UCSD-AML1 (cell line): ENCODE measurements around the gene VCY.
"Not testable (repeated sequence)": the region's sequence is repeated elsewhere in the genome, so short reads cannot be mapped to it uniquely, and the experiment has no call there.

ENCODE experiments used
- DNase-seq: peaks from one replicate; lab custom pipeline; 2025; ENCODE audit not compliant: unreplicated experiment; lab: John Stamatoyannopoulos, UW

VCY gene

DNA sequence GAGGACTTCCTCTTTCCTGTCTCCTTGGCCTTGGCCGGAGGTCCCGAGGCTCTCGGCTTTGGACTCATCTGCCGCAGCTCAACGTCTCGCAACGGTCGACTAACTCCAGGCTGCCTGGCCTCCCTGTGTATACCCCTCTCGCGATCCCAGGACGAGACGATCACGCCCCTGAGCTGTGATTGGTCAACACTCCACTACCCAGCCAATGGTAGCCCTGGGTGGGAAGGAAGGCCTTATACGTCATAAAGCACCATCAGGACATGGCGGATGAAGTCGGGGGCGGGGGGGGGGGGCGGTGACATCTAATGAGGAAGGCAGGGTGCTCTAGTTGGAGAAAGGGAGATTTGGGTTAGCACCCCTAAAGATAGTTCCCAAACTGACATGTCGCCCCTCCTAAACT is at the start of gene VCY:
VCY (minus strand) TSS at position 101 of the 400 bp plus-strand sequence; CDS start at position 68, 33 bp downstream.
- not testable (repeated sequence) for DNase-seq

DNA sequence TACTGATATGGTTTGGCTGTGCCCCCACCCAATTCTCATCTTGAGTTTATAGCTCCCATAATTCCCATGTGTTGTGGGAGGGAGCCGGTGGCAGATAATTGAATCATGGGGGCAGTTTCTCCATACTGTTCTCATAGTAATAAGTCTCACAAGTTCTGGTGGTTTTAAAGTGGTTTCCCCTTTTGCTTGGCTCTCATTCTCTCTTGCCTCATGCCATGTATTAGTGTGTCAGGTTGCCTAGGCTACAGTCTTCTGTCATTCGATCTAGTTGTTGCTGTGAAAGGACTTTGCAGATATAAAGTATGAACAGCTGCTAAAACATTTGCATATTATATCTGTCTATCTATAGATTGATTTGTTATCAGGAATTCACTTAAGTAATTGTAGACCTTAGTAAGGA is 44.1 kb upstream of the VCY start:
- DNase-seq = not testable (repeated sequence)

DNA sequence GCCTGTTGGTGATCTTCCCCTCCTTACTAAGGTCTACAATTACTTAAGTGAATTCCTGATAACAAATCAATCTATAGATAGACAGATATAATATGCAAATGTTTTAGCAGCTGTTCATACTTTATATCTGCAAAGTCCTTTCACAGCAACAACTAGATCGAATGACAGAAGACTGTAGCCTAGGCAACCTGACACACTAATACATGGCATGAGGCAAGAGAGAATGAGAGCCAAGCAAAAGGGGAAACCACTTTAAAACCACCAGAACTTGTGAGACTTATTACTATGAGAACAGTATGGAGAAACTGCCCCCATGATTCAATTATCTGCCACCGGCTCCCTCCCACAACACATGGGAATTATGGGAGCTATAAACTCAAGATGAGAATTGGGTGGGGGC is 25.6 kb upstream of the VCY start:
- DNase-seq = not testable (repeated sequence)

DNA sequence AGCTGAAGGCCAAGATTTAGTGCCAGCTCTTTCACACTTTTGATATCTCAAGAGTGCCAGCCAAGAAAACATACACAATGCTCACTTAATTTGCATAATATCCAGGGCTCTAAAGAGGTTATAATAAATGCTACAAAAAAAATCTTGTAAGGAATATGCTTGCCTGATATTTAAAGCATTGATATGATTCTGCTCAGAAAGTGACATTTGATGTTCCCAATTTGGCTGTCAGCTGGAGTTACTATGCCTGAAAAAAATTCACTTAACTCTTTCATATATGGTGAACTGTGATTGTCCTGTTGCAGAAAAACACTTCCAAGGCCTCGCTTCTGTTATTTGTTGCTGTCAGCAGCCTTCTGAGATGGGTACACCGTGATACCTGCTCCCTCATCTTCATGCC is 43.9 kb downstream of the VCY start:
- DNase-seq = not testable (repeated sequence)
